Panc1 (cell line): ENCODE data around the gene SCGB1A1. TPM values are rescaled to one million over a fixed set of nuclear protein-coding genes. Genes with fewer than 3 reads are reported as not detected.

ENCODE experiments used
- ATAC-seq: fragments of 200-7000 bp; cut with Tn5 transposase; 2 replicates; pipeline ENCODE4 v1.9.1; 2020; ENCODE audit warnings: mild to moderate bottlenecking, moderate library complexity
- BruUV-seq: library from RNA; stranded (reverse); fragments of 400-500 nt; replicated peaks from 2 replicates; lab custom pipeline; 2021; lab: Mats Ljungman, UMichigan
- CTCF ChIA-PET: fragments of 300-600 bp; sonication (Branson Sonifier 250); formaldehyde crosslinking; loops from one replicate; lab custom pipeline; 2022; ENCODE audit warnings: antibody characterized with exemption; lab: Charles Lee
- POLR2A ChIA-PET: fragments of 300-600 bp; sonication (Branson Sonifier 250); formaldehyde crosslinking; loops from one replicate; lab custom pipeline; 2022; ENCODE audit warnings: antibody characterized with exemption; lab: Charles Lee
- DNase-seq: peaks from one replicate; pipeline ENCODE4 v3.0.0-alpha.2; 2010; ENCODE audit warnings: low read depth, low spot score
- H3K27ac ChIP-seq: 2 replicates; pipeline ENCODE4 v1.5.1; 2011; ENCODE audit warnings: mild to moderate bottlenecking, low read length, inconsistent platforms
- H3K27me3 ChIP-seq: fragments of 200-500 bp; sonication (Bioruptor generic); 2 replicates; pipeline ENCODE4 v1.6.0; 2014; ENCODE audit warnings: low read length, inconsistent platforms; ENCODE audit not compliant: control insufficient read depth, insufficient read depth
- H3K36me3 ChIP-seq: fragments of 200-500 bp; sonication (Bioruptor generic); 2 replicates; pipeline ENCODE4 v1.5.1; 2014; ENCODE audit warnings: inconsistent platforms, mild to moderate bottlenecking, low read length, moderate library complexity; ENCODE audit not compliant: control insufficient read depth, insufficient read depth
- H3K4me1 ChIP-seq: 2 replicates; pipeline ENCODE4 v1.5.1; 2011; ENCODE audit warnings: inconsistent platforms, mild to moderate bottlenecking, low read length, moderate library complexity; ENCODE audit not compliant: control insufficient read depth, insufficient read depth
- H3K4me3 ChIP-seq, 2 experiments: 2 replicates each; pipeline ENCODE4 v1.5.1; 2011 to 2012; ENCODE audit warnings: low read depth in 2 of 2, low read length in 2 of 2, mild to moderate bottlenecking in 2 of 2, inconsistent platforms in 1 of 2, moderate library complexity in 1 of 2
- H3K9me3 ChIP-seq: fragments of 200-500 bp; sonication (Bioruptor generic); 2 replicates; pipeline ENCODE4 v1.5.1; 2014; ENCODE audit warnings: low read depth, mild to moderate bottlenecking, inconsistent platforms, low read length, moderate library complexity; ENCODE audit not compliant: control insufficient read depth, insufficient read depth
- CTCF ChIP-seq: fragments of 450-650 bp; IDR thresholded peaks from 2 replicates; pipeline ENCODE4 v1.5.1; 2017; ENCODE audit warnings: mild to moderate bottlenecking
- POLR2AphosphoS5 ChIP-seq: IDR thresholded peaks from 2 replicates; pipeline ENCODE4 v1.6.1; 2012; ENCODE audit warnings: mild to moderate bottlenecking, low read depth, low read length, moderate library complexity
- SIN3A ChIP-seq: IDR thresholded peaks from 2 replicates; pipeline ENCODE4 v1.6.1; 2012; ENCODE audit warnings: low read depth, mild to moderate bottlenecking, low read length, moderate library complexity, borderline replicate concordance; ENCODE audit not compliant: insufficient read depth
- TCF7L2 ChIP-seq: IDR thresholded peaks from 2 replicates; pipeline ENCODE4 v1.6.1; 2011; ENCODE audit warnings: mild to moderate bottlenecking, low read depth, low read length, inconsistent platforms
- in situ Hi-C: cut with HindIII; loops from 2 replicates; pipeline ENCODE4 v1.10.0; 2016; ENCODE audit warnings: low sequenced_read_pairs, low pct_unique_long_range_greater_than_20kb
- intact Hi-C: fragments of 100-400 bp; cut with micrococcal nuclease; formaldehyde crosslinking; loops from one replicate; pipeline ENCODE4 v1.10.0; 2022; ENCODE audit not compliant: unreplicated experiment
- total RNA-seq: library from RNA; stranded (reverse); gene quantifications from one replicate; pipeline ENCODE4 v1.2.1, GENCODE V29; 2021; ENCODE audit not compliant: unreplicated experiment
- TF ChIP-seq, protein P1 (sequence below), 2 experiments: IDR thresholded peaks; 2 replicates each; pipeline ENCODE4 v1.6.1; 2011 to 2012; ENCODE audit warnings: low read depth in 2 of 2, control low read depth in 1 of 2, low read length in 1 of 2, mild to moderate bottlenecking in 1 of 2, moderate library complexity in 1 of 2; ENCODE audit not compliant: insufficient read depth in 1 of 2

The SCGB1A1 gene
- total RNA-seq, 1 experiment from 2014 or later: 1.1 TPM

GRCh38 chr11:62387381-62387780, 31.5 kb upstream of the SCGB1A1 start:
- POLR2A ChIA-PET: no interaction called here
- CTCF ChIA-PET: interaction anchor here (0.7 kb wide), 1 partner anchor 60 kb away, joined by 3 read pairs; no protein-coding TSS in a partner anchor
- no peak for TF ChIP-seq TCF7L2
- TF ChIP-seq, protein P1, sequence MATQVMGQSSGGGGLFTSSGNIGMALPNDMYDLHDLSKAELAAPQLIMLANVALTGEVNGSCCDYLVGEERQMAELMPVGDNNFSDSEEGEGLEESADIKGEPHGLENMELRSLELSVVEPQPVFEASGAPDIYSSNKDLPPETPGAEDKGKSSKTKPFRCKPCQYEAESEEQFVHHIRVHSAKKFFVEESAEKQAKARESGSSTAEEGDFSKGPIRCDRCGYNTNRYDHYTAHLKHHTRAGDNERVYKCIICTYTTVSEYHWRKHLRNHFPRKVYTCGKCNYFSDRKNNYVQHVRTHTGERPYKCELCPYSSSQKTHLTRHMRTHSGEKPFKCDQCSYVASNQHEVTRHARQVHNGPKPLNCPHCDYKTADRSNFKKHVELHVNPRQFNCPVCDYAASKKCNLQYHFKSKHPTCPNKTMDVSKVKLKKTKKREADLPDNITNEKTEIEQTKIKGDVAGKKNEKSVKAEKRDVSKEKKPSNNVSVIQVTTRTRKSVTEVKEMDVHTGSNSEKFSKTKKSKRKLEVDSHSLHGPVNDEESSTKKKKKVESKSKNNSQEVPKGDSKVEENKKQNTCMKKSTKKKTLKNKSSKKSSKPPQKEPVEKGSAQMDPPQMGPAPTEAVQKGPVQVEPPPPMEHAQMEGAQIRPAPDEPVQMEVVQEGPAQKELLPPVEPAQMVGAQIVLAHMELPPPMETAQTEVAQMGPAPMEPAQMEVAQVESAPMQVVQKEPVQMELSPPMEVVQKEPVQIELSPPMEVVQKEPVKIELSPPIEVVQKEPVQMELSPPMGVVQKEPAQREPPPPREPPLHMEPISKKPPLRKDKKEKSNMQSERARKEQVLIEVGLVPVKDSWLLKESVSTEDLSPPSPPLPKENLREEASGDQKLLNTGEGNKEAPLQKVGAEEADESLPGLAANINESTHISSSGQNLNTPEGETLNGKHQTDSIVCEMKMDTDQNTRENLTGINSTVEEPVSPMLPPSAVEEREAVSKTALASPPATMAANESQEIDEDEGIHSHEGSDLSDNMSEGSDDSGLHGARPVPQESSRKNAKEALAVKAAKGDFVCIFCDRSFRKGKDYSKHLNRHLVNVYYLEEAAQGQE (IDR thresholded peaks at IDR 0.05; ENCODE audit: insufficient read depth in 1 of 2, low read depth in 2 of 2, low read length in 1 of 2): no peak
- TF ChIP-seq POLR2AphosphoS5: no peak
- TF ChIP-seq SIN3A: no peak
- no peak for TF ChIP-seq CTCF
- Histone ChIP-seq H3K27me3 (no peaks in the 10 kb centered on the region), H3K36me3 (no peaks in the 10 kb centered on the region), H3K27ac (no peak overlapping the region), H3K9me3 (no peaks in the 10 kb centered on the region), H3K4me1 (peaks cover under 1% of the 10 kb centered on the region; the same call in 1 of the 2 replicates), H3K4me3 (no peak overlapping the region)
- in situ Hi-C loops: no loop called here
- BruUV-seq: no TSS peak
- DNase-seq (no peak), ATAC-seq (no peak)
- intact Hi-C loops: no loop called here

- CTCF ChIA-PET: no interaction called here
- TF ChIP-seq TCF7L2 (no peak), CTCF (no peak), POLR2AphosphoS5 (no peak), SIN3A (no peak)
- TF ChIP-seq, protein P1 (IDR thresholded peaks at IDR 0.05; ENCODE audit: insufficient read depth in 1 of 2, low read depth in 2 of 2, low read length in 1 of 2): no peak
- H3K27me3 ChIP-seq: no peaks in the 10 kb centered on the region
- in situ Hi-C loops (no loop called here), intact Hi-C loops (no loop called here)
- H3K36me3 ChIP-seq: no peaks in the 10 kb centered on the region
- H3K9me3 ChIP-seq: no peaks in the 10 kb centered on the region
- H3K4me3 ChIP-seq: no peak overlapping the region
- no peak for DNase-seq
- peaks cover 2% of the 10 kb centered on the region; the same call in 1 of the 2 replicates for H3K4me1 ChIP-seq
- ATAC-seq: no peak
- no peak overlapping the region for H3K27ac ChIP-seq
- BruUV-seq: no TSS peak
- POLR2A ChIA-PET: no interaction called here
Observed at GRCh38 chr11:62388999-62389398, 29.8 kb upstream of the SCGB1A1 start.
